ENCODE measurements around the gene LAMA2.

The LAMA2 gene

GRCh38 chr6:129269076-129269475, 386.1 kb downstream of the LAMA2 start:
- Histone ChIP-seq H3K36me3 (replicated peaks; ENCODE audit: low read depth, low read length) (no peaks in the 10 kb centered on the region), H3K4me2 (ENCODE audit: low read length) (no peak overlapping the region), H3K9ac (ENCODE audit: low read length) (no peak overlapping the region), H3K79me2 (ENCODE audit: low read length) (no peaks in the 10 kb centered on the region), H2AFZ (ENCODE audit: low read depth, low read length) (no peak overlapping the region), H3K4me3 (ENCODE audit: low read length) (no peak overlapping the region), H3K9me3 (ENCODE audit: insufficient read depth, low read length) (no peaks in the 10 kb centered on the region), H3K27me3 (ENCODE audit: low read depth, low read length) (no peaks in the 10 kb centered on the region), H3K4me1 (ENCODE audit: low read length) (no peaks in the 10 kb centered on the region), H3K27ac (ENCODE audit: low read length) (no peak overlapping the region), H4K20me1 (ENCODE audit: insufficient read depth, low read length) (no peaks in the 10 kb centered on the region)
- no peak for TF ChIP-seq CTCF (IDR thresholded peaks at IDR 0.05; ENCODE audit: low read depth, low read length)
- TF ChIP-seq EZH2phosphoT487 (IDR thresholded peaks at IDR 0.05; ENCODE audit: low read depth), result no peak

GRCh38 chr6:129269891-129270290, 387.0 kb downstream of the LAMA2 start:
- no peaks in the 10 kb centered on the region for H3K4me1 ChIP-seq (ENCODE audit: low read length)
- TF ChIP-seq EZH2phosphoT487 (IDR thresholded peaks at IDR 0.05; ENCODE audit: low read depth), result no peak
- TF ChIP-seq CTCF (IDR thresholded peaks at IDR 0.05; ENCODE audit: low read depth, low read length), result no peak
- no peak overlapping the region for H3K9ac ChIP-seq (ENCODE audit: low read length)
- H3K79me2 ChIP-seq (ENCODE audit: low read length), result no peaks in the 10 kb centered on the region
- no peak overlapping the region for H2AFZ ChIP-seq (ENCODE audit: low read depth, low read length)
- no peak overlapping the region for H3K27ac ChIP-seq (ENCODE audit: low read length)
- H4K20me1 ChIP-seq (ENCODE audit: insufficient read depth, low read length), result no peaks in the 10 kb centered on the region
- no peak overlapping the region for H3K4me3 ChIP-seq (ENCODE audit: low read length)
- H3K36me3 ChIP-seq (replicated peaks; ENCODE audit: low read depth, low read length), result no peaks in the 10 kb centered on the region
- no peaks in the 10 kb centered on the region for H3K9me3 ChIP-seq (ENCODE audit: insufficient read depth, low read length)
- H3K4me2 ChIP-seq (ENCODE audit: low read length), result no peak overlapping the region
- no peaks in the 10 kb centered on the region for H3K27me3 ChIP-seq (ENCODE audit: low read depth, low read length)

GRCh38 chr6:129270450-129270849, 387.5 kb downstream of the LAMA2 start:
- no peaks in the 10 kb centered on the region for H4K20me1 ChIP-seq (ENCODE audit: insufficient read depth, low read length)
- no peak overlapping the region for H2AFZ ChIP-seq (ENCODE audit: low read depth, low read length)
- H3K27me3 ChIP-seq (ENCODE audit: low read depth, low read length), result no peaks in the 10 kb centered on the region
- H3K9me3 ChIP-seq (ENCODE audit: insufficient read depth, low read length), result no peaks in the 10 kb centered on the region
- no peaks in the 10 kb centered on the region for H3K4me1 ChIP-seq (ENCODE audit: low read length)
- H3K9ac ChIP-seq (ENCODE audit: low read length), result no peak overlapping the region
- no peak overlapping the region for H3K27ac ChIP-seq (ENCODE audit: low read length)
- no peak overlapping the region for H3K4me2 ChIP-seq (ENCODE audit: low read length)
- no peak overlapping the region for H3K4me3 ChIP-seq (ENCODE audit: low read length)
- no peaks in the 10 kb centered on the region for H3K36me3 ChIP-seq (replicated peaks; ENCODE audit: low read depth, low read length)
- TF ChIP-seq EZH2phosphoT487 (IDR thresholded peaks at IDR 0.05; ENCODE audit: low read depth), result no peak
- H3K79me2 ChIP-seq (ENCODE audit: low read length), result no peaks in the 10 kb centered on the region

GRCh38 chr6:129273161-129273560, 390.2 kb downstream of the LAMA2 start:
- H3K27me3 ChIP-seq (ENCODE audit: low read depth, low read length), result no peaks in the 10 kb centered on the region
- no peak overlapping the region for H2AFZ ChIP-seq (ENCODE audit: low read depth, low read length)
- H3K4me3 ChIP-seq (ENCODE audit: low read length), result no peak overlapping the region
- no peaks in the 10 kb centered on the region for H4K20me1 ChIP-seq (ENCODE audit: insufficient read depth, low read length)
- no peaks in the 10 kb centered on the region for H3K79me2 ChIP-seq (ENCODE audit: low read length)
- TF ChIP-seq CTCF (IDR thresholded peaks at IDR 0.05; ENCODE audit: low read depth, low read length) (no peak), EZH2phosphoT487 (IDR thresholded peaks at IDR 0.05; ENCODE audit: low read depth) (no peak)
- H3K9ac ChIP-seq (ENCODE audit: low read length), result no peak overlapping the region
- no peaks in the 10 kb centered on the region for H3K36me3 ChIP-seq (replicated peaks; ENCODE audit: low read depth, low read length)
- H3K4me2 ChIP-seq (ENCODE audit: low read length), result no peak overlapping the region
- H3K27ac ChIP-seq (ENCODE audit: low read length), result no peak overlapping the region
- H3K9me3 ChIP-seq (ENCODE audit: insufficient read depth, low read length), result no peaks in the 10 kb centered on the region
- H3K4me1 ChIP-seq (ENCODE audit: low read length), result no peaks in the 10 kb centered on the region

- no peak overlapping the region for H3K4me3 ChIP-seq (ENCODE audit: low read length)
- no peaks in the 10 kb centered on the region for H3K36me3 ChIP-seq (replicated peaks; ENCODE audit: low read depth, low read length)
- H3K9ac ChIP-seq (ENCODE audit: low read length), result no peak overlapping the region
- H3K4me2 ChIP-seq (ENCODE audit: low read length), result no peak overlapping the region
- H3K9me3 ChIP-seq (ENCODE audit: insufficient read depth, low read length), result no peaks in the 10 kb centered on the region
- H4K20me1 ChIP-seq (ENCODE audit: insufficient read depth, low read length), result no peaks in the 10 kb centered on the region
- no peak for TF ChIP-seq EZH2phosphoT487 (IDR thresholded peaks at IDR 0.05; ENCODE audit: low read depth)
- no peaks in the 10 kb centered on the region for H3K27me3 ChIP-seq (ENCODE audit: low read depth, low read length)
- H3K79me2 ChIP-seq (ENCODE audit: low read length), result no peaks in the 10 kb centered on the region
- H3K4me1 ChIP-seq (ENCODE audit: low read length), result no peaks in the 10 kb centered on the region
- no peak overlapping the region for H3K27ac ChIP-seq (ENCODE audit: low read length)
- H2AFZ ChIP-seq (ENCODE audit: low read depth, low read length), result no peak overlapping the region
These were observed 393.5 kb downstream of the LAMA2 start for GRCh38 chr6:129276461-129276860.
